GM12872 (cell line): ENCODE data around the gene PROM1.

Experiments
- TF ChIP-seq, protein P1 (sequence below): IDR thresholded peaks from 3 replicates; pipeline ENCODE4 v1.5.1; 2011; ENCODE audit warnings: low read depth, mild to moderate bottlenecking, low read length, moderate library complexity; ENCODE audit not compliant: insufficient read depth

Gene PROM1

GRCh38 chr4:15983610-15984009 is 100.2 kb downstream of the PROM1 start:
- TF ChIP-seq, protein P1, sequence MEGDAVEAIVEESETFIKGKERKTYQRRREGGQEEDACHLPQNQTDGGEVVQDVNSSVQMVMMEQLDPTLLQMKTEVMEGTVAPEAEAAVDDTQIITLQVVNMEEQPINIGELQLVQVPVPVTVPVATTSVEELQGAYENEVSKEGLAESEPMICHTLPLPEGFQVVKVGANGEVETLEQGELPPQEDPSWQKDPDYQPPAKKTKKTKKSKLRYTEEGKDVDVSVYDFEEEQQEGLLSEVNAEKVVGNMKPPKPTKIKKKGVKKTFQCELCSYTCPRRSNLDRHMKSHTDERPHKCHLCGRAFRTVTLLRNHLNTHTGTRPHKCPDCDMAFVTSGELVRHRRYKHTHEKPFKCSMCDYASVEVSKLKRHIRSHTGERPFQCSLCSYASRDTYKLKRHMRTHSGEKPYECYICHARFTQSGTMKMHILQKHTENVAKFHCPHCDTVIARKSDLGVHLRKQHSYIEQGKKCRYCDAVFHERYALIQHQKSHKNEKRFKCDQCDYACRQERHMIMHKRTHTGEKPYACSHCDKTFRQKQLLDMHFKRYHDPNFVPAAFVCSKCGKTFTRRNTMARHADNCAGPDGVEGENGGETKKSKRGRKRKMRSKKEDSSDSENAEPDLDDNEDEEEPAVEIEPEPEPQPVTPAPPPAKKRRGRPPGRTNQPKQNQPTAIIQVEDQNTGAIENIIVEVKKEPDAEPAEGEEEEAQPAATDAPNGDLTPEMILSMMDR = no peak

GRCh38 chr4:15982842-15983524 is 100.8 kb downstream of the PROM1 start:
- TF ChIP-seq, protein P1 = no peak

DNA sequence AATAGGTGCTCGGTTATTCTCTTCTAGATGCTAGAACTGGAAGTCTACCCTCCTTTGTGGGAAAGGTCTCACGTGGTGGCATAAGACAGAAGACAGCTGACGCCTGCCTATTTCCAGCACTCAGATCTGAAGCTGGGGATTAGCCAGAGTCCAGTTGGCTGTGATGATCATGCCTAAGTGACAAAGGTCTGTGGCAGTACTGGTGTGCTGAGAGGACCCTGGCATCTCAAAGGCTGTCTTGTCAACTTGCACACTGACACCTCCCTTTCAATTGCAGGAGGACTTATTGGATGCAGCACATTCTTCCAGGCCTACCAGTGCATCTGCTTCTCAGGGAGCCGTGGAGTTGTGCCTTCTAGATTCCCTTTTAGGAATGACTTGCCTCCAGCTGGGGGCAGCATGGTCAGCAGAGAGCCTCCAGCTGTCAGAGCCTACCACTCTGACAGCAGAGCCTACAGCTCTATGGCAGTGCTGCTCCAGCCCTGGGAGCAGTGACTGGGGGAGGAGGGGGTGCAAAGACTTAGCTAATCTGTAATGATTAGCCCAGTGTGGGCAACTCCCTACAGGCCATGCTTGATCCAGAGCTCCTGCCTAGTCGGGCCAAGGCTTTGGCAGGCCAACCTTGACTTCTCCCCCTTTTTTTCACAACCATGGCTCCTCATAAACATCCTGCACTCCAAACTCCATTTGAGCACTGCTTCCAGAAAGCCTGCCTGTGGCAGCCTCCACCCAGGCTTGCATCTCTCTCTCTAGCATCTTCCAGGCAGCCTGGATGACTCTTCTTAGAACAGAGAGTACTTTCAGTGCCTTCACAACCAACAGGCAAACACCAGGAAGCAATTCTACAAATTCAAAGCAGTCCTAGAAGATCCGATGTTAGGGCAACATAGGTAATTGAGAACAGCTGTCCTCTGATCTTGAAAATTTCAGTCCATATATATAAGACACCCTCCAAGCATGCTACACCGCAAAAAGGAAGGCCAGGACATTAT is 107.1 kb downstream of the PROM1 start:
- TF ChIP-seq, protein P1 = no peak

GRCh38 chr4:15971068-15971801 is 112.6 kb downstream of the PROM1 start:
- TF ChIP-seq, protein P1 = no peak

DNA sequence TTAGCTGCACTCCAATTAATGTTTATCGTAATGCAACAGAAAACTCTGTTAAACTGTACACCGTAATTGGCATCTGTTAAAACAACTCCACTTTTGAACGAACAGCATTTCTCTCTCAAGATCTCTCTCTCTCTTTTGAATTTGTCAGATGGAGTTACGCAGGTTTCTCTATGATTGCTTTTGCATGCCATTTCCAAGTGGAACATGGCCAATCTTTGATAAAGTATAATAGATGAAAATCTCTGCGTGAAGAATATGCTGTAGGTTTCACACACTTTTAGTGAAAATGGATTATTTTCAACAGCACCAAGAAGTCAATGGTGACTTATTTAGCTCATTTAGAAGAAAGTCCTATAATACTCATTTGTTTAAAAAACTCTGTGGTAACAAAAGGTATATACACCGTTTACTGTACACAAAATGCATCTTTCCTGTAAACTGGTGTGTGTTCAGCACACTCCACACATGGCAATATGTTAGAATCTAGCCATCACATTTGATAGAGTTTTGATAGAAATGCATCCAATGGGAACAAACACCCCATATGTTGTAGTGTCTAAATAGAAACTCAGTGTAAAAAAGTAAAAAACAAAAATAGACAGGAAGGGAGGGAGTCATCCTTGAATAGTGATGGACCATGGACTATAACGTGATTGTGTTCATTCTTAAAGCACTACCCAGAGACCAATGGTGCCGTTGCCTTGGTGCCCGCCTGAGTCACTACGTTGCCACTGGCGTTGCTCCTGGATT is 115.1 kb downstream of the PROM1 start:
- TF ChIP-seq, protein P1 = no peak

DNA sequence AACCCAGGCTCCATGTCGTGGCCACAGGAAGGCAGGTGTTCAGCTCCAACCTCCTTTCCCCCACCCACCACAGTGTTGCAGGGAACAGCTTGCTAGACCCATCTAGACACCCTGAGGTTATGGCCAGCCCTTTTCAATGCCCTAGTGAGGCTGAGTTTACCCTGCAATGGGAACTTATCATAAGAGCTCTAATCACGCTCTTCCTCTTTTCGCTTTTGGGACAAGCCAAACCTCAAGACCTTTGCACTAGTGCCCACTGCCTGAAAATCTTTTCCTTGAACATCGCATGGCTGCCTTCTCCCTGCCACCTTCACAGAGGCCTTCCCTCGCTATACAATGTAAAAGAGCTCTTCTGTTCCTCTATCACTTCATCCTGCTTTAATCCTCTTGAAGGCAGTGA is 118.5 kb downstream of the PROM1 start:
- TF ChIP-seq, protein P1 = no peak
